A549 (cell line): ENCODE results near the gene DES. TPM values are rescaled to one million over a fixed set of nuclear protein-coding genes. Genes with fewer than 3 reads are reported as not detected.
A peak's percentile ranks its signal among the peaks of the same experiment; 100 is the strongest.

ENCODE experiments used
- ATAC-seq, 2 experiments: fragments of 200-7000 bp in 1 of 2; fragments of >200 bp in 1 of 2; cut with Nextera tagmentation in 1 of 2; cut with Tn5 transposase in 1 of 2; 3 replicates each; pipeline versions ENCODE4 v1.8.0 to v1.9.1; 2018 to 2020; ENCODE audit warnings: mild to moderate bottlenecking in 1 of 2, moderate library complexity in 1 of 2
- CTCF ChIA-PET: fragments of 300-600 bp; sonication (Branson Sonifier 250); formaldehyde crosslinking; extraction: SDS; loops from one replicate; lab custom pipeline; 2021; ENCODE audit warnings: antibody characterized with exemption, inconsistent platforms; lab: Yijun Ruan, JAX
- POLR2A ChIA-PET: fragments of 350-600 bp; formaldehyde crosslinking; extraction: SDS; loops from one replicate; lab custom pipeline; 2021; ENCODE audit warnings: antibody characterized with exemption, inconsistent platforms; lab: Yijun Ruan, JAX
- DNase-seq, 2 experiments: peaks; one replicate each; pipeline versions ENCODE4 v3.0.0 to v3.0.0-alpha.2; 2011 to 2016; ENCODE audit warnings: low read depth in 1 of 2, low spot score in 1 of 2
- FAIRE-seq: peaks from 2 replicates; lab custom pipeline; 2011; peaks lifted over from hg19 to GRCh38; lab: Jason Lieb, UNC
- H3K27ac ChIP-seq, 2 experiments: fragments of >200 bp; sonication (Bioruptor Twin); formaldehyde crosslinking; 3 replicates each; pipeline ENCODE4 v1.5.1; 2016 to 2017
- H3K4me1 ChIP-seq: fragments of >200 bp; sonication (Bioruptor Twin); formaldehyde crosslinking; 3 replicates; pipeline ENCODE4 v1.6.1; 2016
- H3K4me2 ChIP-seq: fragments of >200 bp; sonication (Bioruptor Twin); formaldehyde crosslinking; 3 replicates; pipeline ENCODE4 v1.6.1; 2016
- H3K4me3 ChIP-seq: fragments of >200 bp; sonication (Bioruptor Twin); formaldehyde crosslinking; 3 replicates; pipeline ENCODE4 v1.5.1; 2016
- H3K9me3 ChIP-seq: fragments of >200 bp; sonication (Bioruptor Twin); formaldehyde crosslinking; 3 replicates; pipeline ENCODE4 v1.6.1; 2016
- BCL3 ChIP-seq: fragments of >200 bp; sonication (Bioruptor Twin); formaldehyde crosslinking; IDR thresholded peaks from 3 replicates; pipeline ENCODE4 v1.6.1; 2016
- CHD4 ChIP-seq: fragments of 200-600 bp; sonication (generic); IDR thresholded peaks from 2 replicates; pipeline ENCODE4 v1.6.1; 2016; ENCODE audit warnings: antibody characterized with exemption, mild to moderate bottlenecking, borderline replicate concordance
- CTCF ChIP-seq: fragments of >200 bp; sonication (Bioruptor Twin); formaldehyde crosslinking; IDR thresholded peaks from 3 replicates; pipeline ENCODE4 v1.5.1; 2016
- E2F6 ChIP-seq: IDR thresholded peaks from 2 replicates; pipeline ENCODE4 v1.6.1; 2012; ENCODE audit warnings: low read depth, borderline replicate concordance
- FOSB ChIP-seq: fragments of 250-450 bp; sonication (Bioruptor Pico); IDR thresholded peaks from 2 replicates; pipeline ENCODE4 v1.5.0; 2020; ENCODE audit warnings: mild to moderate bottlenecking, moderate library complexity
- HDAC2 ChIP-seq: fragments of 200-600 bp; sonication (generic); IDR thresholded peaks from 2 replicates; pipeline ENCODE4 v1.6.1; 2016
- HES2 ChIP-seq: fragments of >200 bp; sonication (Bioruptor Twin); formaldehyde crosslinking; IDR thresholded peaks from 2 replicates; pipeline ENCODE4 v1.6.1; 2016
- HOXA7 ChIP-seq: fragments of 250-450 bp; sonication (Bioruptor Pico); IDR thresholded peaks from 2 replicates; pipeline ENCODE4 v1.5.0; 2020; ENCODE audit warnings: mild to moderate bottlenecking, moderate library complexity
- JUNB ChIP-seq: fragments of >200 bp; sonication (Bioruptor Twin); formaldehyde crosslinking; IDR thresholded peaks from 2 replicates; pipeline ENCODE4 v1.6.1; 2016
- MAFK ChIP-seq: fragments of 450-650 bp; IDR thresholded peaks from 2 replicates; pipeline ENCODE4 v1.6.1; 2014; ENCODE audit not compliant: partially characterized antibody
- MAX ChIP-seq: IDR thresholded peaks from 2 replicates; pipeline ENCODE4 v1.6.1; 2012
- MAZ ChIP-seq: fragments of 150-350 bp; IDR thresholded peaks from 2 replicates; pipeline ENCODE4 v1.6.1; 2014; ENCODE audit warnings: antibody characterized with exemption, low read depth, low read length, borderline replicate concordance
- NFE2L2 ChIP-seq: fragments of 150-350 bp; conservative IDR thresholded peaks from 2 replicates; pipeline ENCODE4 v1.6.1; 2014; ENCODE audit warnings: low read length
- NR3C1 ChIP-seq: fragments of >200 bp; sonication (Bioruptor Twin); formaldehyde crosslinking; IDR thresholded peaks from 3 replicates; pipeline ENCODE4 v1.6.1; 2017
- POLR2A ChIP-seq: IDR thresholded peaks from 2 replicates; pipeline ENCODE4 v1.6.1; 2012; ENCODE audit warnings: mild to moderate bottlenecking, low read length
- RARB ChIP-seq: fragments of 250-450 bp; sonication (Bioruptor Pico); IDR thresholded peaks from 2 replicates; pipeline ENCODE4 v1.8.0; 2021; ENCODE audit warnings: mild to moderate bottlenecking, moderate library complexity
- RNF2 ChIP-seq: fragments of 200-600 bp; sonication (generic); IDR thresholded peaks from 2 replicates; pipeline ENCODE4 v1.6.1; 2016; ENCODE audit warnings: low read depth, mild to moderate bottlenecking, antibody characterized with exemption, moderate library complexity, borderline replicate concordance
- SMC3 ChIP-seq: fragments of >200 bp; sonication (Bioruptor Twin); formaldehyde crosslinking; IDR thresholded peaks from 3 replicates; pipeline ENCODE4 v1.6.1; 2018; ENCODE audit warnings: inconsistent platforms
- ZSCAN20 ChIP-seq: fragments of 250-450 bp; sonication (Bioruptor Pico); IDR thresholded peaks from 2 replicates; pipeline ENCODE4 v1.8.0; 2022; ENCODE audit warnings: mild to moderate bottlenecking, moderate library complexity
- WGBS: methylation state at CpG from one replicate; pipeline ENCODE4 v1.1.6; 2017; ENCODE audit errors: missing lambda C conversion rate; 5-methylcytosine and 5-hydroxymethylcytosine counted together
- polyA plus RNA-seq, 4 experiments: library from polyadenylated mRNA; depleted of rRNA in 3 of 4; stranded (reverse); fragments of >200 nt; fragmentation: RNase III in 1 of 4; extraction: RNeasy Plus Mini Kit Qiagen cat#74134 plus additional on column Dnase treatment in 1 of 4; gene quantifications; 2 replicates in 3 of 4; 3 replicates in 1 of 4; pipeline ENCODE4 v1.2.3, GENCODE V29; 2011 to 2017
- TF ChIP-seq, protein P1 (sequence below): fragments of 150-350 bp; IDR thresholded peaks from 2 replicates; pipeline ENCODE4 v1.6.1; 2014; ENCODE audit warnings: low read depth, mild to moderate bottlenecking, low read length

Gene DES
- polyA plus RNA-seq, 2 of the 4 experiments (the other 2 are of a cell fraction) = 0.06 TPM; not detected in 1

- TF ChIP-seq, protein P1, sequence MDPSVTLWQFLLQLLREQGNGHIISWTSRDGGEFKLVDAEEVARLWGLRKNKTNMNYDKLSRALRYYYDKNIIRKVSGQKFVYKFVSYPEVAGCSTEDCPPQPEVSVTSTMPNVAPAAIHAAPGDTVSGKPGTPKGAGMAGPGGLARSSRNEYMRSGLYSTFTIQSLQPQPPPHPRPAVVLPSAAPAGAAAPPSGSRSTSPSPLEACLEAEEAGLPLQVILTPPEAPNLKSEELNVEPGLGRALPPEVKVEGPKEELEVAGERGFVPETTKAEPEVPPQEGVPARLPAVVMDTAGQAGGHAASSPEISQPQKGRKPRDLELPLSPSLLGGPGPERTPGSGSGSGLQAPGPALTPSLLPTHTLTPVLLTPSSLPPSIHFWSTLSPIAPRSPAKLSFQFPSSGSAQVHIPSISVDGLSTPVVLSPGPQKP = no peak
- no peak for TF ChIP-seq RARB (CRISPR knock-in tag)
- no peak for TF ChIP-seq MAZ
- TF ChIP-seq HES2 = no peak
- no peak for TF ChIP-seq NFE2L2
- no peak for TF ChIP-seq MAX
- no peak for TF ChIP-seq JUNB
- TF ChIP-seq POLR2A = no peak
- TF ChIP-seq CHD4 = no peak
- TF ChIP-seq NR3C1 = no peak
- no peak for TF ChIP-seq RNF2
- no peak for TF ChIP-seq CTCF
- H3K4me2 ChIP-seq = no peak overlapping the region
- 84% methylated on average over 7 of the region's 9 CpGs for WGBS
- ChIA-PET CTCF (interaction anchor here (1.2 to 7.4 kb wide), 7 partner anchors 10 to 125 kb away, joined by 3 to 48 read pairs (median 5); no protein-coding TSS in a partner anchor), POLR2A (no interaction called here)
- no peaks in the 10 kb centered on the region for H3K4me1 ChIP-seq
- H3K9me3 ChIP-seq = no peaks in the 10 kb centered on the region
- no peak for FAIRE-seq
- no peak overlapping the region for H3K4me3 ChIP-seq
- no peak overlapping the region for H3K27ac ChIP-seq
- peak in 1 of 2 experiments; percentile 48; a peak in 3 of 6 replicates for ATAC-seq
- no peak for DNase-seq
Observed at GRCh38 chr2:219419331-219420197, 1.4 kb downstream of the DES start.

- 88% methylated on average over 8 of the region's 8 CpGs for WGBS
- Histone ChIP-seq H3K9me3 (no peaks in the 10 kb centered on the region), H3K4me1 (no peaks in the 10 kb centered on the region), H3K4me3 (no peak overlapping the region), H3K27ac (no peak overlapping the region), H3K4me2 (no peak overlapping the region)
- no peak for ATAC-seq
- no peak for DNase-seq
- no peak for FAIRE-seq
- CTCF ChIA-PET = interaction anchor here (1.2 to 7.4 kb wide), 5 partner anchors 11 to 126 kb away, joined by 3 to 48 read pairs (median 7); no protein-coding TSS in a partner anchor
- no peak for TF ChIP-seq HDAC2
- no peak for TF ChIP-seq HOXA7 (CRISPR knock-in tag)
- TF ChIP-seq BCL3 = no peak
- TF ChIP-seq E2F6 = no peak
- no peak for TF ChIP-seq MAFK
- no peak for TF ChIP-seq SMC3
- no peak for TF ChIP-seq JUNB
- TF ChIP-seq FOSB = no peak
- no peak for TF ChIP-seq CTCF
- TF ChIP-seq ZSCAN20 (CRISPR knock-in tag) = no peak
- POLR2A ChIA-PET = no interaction called here
Observed at GRCh38 chr2:219420687-219421086, 2.5 kb downstream of the DES start.
